G401.6 (cell line): ENCODE measurements around the gene GOLGA1.
"Not testable (repeated sequence)": the region's sequence is repeated elsewhere in the genome, so short reads cannot be mapped to it uniquely, and the experiment has no call there.

Experiments
- FAIRE-seq: peaks from 2 replicates; lab custom pipeline; 2012; peaks lifted over from hg19 to GRCh38; lab: Jason Lieb, UNC

The GOLGA1 gene

DNA sequence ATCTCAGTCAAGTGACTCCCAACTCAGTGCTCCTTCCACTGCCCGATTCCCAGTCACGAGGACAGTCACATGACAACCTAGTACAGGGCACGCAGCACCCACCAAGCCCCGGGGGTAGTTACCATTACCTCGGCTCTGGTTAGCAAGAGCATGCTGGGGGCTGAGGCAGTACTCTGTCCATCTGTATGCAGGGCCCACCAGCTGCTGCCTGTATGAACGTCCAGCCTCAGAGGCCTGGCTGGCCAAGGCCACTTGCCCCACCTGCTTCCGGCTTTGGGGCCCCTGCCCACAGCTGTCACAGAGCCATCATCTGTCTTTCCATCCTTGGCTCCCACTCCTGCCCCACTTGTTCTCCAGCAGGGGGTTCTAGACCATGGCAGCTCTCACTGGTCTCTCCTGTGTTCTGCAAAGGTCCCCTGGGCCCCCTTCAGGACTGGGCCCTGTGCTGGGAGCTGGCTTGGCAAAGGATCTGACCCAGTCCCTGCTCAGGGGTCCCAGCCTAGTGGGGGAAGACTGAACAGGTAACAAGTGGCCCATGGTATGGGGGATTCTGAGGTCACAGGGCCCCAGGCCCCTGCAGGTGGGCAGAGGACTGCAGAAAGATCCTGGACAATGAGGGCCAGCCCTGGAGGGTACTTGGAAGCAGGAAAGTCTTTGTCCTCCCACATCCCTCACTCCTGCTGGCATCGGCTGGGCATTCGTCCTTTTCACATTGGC, 82.4 kb downstream of the GOLGA1 start:
- FAIRE-seq, result no peak

DNA sequence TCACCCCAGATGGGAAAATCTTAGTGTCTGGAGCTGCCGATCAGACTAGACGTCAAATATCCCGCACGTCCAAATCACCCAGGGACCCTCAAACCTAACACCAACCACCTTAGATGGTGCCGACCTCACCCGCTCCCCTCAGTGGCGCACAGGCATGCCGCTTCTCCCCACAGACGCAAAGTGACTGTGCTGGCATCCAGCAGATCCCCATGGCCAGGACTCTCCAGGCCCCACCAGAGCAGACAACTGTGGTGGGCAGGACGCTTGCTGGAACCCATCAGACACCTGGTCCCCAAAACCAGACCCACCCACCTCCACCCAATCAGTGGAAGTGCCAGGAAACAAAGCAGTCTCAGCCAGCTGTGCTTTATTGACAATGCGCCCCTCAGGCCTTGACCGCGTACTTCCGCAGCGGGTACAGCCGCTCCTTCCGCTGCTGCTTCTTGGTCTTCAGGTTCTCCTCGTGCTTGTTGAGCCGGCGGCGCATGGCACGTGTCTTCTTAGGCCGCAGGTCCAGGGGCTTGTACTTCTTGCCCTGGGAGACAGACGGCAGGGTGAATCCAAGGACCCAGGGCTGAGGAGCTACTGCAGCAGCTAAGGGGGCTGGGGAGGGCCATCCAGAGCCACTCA, 83.2 kb downstream of the GOLGA1 start:
- FAIRE-seq, result no peak

DNA sequence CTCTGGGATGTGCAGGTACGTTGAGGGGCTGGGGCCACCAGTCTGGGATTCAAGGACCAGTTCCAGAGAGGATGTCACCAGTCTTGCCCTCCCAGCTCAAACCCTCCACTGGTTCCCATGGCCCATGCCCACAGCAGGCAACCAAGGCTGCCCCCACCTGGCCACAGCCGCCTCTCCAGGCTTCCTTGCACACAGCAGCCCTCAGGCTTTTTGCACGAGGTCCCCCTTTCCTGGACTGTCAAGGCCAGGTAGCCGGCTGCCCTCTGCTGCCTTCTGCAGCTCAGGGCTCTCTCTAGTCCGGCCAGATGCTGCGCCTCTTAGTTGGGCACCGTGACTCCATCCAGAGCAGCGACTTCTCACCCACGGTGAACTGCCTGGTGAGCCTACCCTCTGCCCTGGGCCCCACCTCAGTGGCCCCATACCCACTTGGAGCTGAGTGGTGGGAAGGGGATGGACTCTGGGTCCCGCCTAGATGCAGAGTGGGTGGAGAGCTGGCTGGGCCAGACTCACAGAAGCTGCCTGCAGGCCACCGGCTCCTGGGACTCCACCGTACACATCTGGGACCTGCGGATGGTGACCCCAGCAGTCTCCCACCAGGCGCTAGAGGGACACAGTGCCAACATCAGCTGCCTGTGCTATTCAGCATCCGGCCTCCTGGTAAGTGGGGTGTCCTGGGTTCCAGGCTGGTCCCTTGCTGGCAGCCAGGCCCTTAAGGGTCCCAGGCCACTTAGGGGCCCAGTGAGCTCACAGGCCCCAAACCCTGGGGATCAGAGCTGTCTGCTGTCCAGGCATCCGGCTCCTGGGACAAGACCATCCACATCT, 84.7 kb downstream of the GOLGA1 start:
- peak; percentile 80 for FAIRE-seq

DNA sequence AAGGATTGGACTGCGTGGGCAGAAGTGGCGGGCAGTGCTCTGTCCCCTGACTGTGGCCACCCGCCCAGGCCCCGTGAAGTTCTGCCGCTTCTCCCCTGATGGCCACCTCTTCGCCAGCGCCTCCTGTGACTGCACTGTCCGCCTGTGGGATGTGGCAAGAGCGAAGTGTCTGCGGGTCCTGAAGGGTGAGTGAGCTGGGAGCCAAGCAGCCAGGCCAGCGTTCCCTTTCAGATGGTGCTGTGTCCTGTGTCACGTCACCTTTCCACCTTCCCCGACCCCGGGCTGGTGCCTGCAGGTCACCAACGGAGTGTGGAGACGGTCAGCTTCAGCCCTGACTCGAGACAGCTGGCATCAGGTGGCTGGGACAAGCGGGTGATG, 85.3 kb downstream of the GOLGA1 start:
- FAIRE-seq, result no peak

DNA sequence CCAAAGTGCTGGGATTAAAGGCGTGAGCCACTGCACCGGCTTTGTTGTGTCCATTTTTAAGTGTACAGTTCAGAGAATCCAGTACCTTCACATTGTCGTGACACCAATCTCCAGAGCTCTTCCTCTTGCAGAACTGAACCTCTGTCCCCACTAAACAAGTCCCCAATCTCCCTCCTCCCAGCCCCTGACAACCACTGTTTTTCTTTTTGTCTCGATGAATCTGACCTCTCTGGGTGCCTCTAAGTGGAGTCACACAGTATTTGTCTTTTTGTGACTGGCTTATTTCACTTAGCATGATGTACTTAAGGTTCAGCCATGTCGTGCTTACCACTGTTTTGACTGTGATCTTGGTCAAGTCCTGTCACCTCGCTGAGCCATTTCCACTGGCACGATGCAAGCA, 86.1 kb downstream of the GOLGA1 start:
- no peak for FAIRE-seq

DNA sequence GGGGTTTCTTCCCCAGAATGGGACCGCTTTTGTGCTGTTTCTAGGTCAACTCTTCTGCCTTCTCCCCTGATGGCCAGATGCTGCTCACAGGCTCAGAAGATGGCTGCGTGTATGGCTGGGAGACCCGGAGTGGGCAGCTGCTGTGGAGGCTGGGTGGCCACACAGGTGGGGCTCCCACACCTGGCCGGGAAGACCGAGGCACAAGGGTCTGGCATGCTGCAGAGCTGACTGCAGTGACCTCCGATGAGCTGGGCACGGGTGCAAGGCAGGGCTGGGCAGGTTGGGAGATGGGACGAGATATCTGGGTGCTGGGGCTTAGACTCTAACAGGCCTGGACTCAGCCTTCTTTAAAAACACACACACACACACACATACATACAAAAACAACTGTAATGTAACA, 86.7 kb downstream of the GOLGA1 start:
- no peak for FAIRE-seq

DNA sequence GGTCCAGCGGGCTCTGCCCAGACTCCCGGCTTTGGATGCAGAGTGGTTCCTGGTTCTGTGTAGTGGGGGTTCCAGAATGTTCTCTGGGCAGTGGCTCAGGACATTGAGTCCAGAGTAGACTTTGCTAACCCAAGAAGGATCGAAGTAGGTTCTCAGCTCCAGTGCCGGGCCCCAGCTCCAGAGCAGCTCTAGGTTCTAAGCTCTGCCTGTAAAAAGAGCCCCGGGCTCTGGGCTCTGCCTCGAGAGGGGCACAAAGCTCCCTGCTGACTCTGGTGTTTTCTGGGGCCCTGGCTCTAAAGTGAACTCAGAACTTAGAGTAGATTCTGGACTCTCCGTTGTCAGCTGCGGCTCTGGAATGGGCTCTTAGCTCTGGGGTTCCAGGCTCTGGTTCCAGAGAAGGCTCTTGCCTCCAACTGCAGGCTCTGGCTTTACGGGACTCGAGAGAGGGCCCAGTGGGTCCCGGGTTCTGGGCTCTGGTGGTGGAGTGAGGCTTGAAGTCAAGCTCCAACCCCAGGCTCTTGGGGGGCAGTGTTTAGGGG, 87.2 kb downstream of the GOLGA1 start:
- FAIRE-seq, result no peak

DNA sequence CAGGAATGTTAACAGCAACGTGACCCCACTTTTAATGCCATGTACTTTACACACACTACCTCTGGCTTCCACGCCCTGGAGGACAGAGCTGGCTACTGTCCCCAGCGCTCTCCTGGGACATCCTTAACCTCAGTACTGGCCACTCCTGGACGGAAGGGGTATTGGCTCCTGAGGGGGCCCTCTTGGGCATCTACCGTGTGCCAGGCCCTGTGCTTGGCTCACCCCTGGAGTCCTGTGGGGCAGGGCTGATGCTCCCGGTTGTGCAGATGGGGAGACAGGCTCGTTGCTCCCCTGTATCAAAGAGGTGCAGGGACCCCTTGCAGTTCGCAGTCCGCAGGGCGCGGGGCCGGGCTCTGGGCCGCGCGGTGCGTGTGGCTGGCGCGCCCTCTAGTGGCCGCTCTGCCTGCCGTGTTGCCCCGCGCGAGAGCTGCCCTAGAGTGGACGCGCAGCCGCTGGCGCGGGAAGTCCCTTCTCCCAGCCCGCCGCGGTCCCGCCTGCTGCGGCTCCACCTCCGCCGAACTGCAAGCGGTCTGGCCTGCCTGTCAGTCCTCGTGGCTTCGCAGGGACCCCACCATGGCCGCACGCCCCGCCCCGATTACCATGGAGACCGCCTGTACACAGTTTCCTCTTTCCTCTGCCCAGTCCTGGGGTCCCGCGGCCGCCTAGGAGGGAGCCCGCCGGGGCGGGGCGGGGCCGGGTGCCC, 87.9 kb downstream of the GOLGA1 start, which contains the start of gene WDR38:
TSS of gene WDR38 (plus strand) at position 632 of the 703 bp plus-strand sequence. CDS start 72 bp downstream, outside the sequence.
- FAIRE-seq, result peak; percentile 31

DNA sequence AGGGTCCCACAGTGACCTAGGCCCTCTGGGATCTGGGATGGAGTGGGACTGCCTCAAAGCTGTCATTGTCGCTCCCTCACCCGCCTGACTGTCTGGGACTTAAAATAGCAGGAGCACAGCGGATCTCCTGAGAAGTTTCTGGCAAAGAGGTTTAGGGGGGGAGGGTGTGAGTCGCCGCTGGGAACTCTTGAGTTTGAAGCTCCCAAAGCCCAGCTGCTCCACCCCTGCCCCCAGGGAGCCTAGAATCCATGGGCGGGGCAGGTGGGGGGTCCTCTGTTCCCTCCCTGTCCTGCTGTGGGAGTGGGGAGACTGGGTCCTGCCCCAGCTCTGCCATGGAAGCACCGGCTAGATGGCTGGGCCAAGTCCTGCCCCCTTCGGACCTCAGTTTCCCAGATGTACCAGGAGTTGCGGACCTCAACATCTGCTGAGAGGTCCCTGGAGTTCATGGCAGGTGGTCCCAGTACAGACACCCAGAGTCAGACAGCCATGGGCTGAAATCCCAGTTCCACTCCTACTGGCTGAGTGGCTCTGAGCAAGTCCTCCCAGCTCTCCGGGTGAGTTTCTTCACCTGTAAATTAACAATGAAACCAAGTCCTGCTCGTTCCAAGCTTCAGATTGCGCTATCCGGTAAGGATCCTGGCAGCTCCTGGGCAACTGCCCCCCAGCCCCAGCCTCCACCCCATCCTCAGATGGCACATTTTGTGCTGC, 88.6 kb downstream of the GOLGA1 start:
- no peak for FAIRE-seq

DNA sequence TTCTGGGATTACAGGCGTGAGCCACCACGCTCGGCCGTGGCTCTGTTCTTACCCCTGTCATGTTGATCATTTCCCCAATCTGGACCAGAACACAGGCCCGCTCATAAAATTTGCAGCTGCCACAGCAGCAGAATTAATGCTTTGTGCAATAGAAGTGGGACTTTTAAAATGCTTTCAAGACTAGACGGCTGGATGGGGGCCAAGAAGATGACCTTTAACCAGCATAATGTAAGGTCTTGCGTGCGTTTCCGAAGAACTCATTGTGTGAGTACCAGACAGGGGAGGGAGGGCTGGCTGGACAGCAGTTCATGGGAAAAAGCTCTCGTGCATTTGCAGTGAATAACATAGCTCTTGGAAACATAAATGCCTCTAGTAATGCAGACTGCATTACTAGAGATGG, 91.1 kb downstream of the GOLGA1 start:
- no peak for FAIRE-seq

DNA sequence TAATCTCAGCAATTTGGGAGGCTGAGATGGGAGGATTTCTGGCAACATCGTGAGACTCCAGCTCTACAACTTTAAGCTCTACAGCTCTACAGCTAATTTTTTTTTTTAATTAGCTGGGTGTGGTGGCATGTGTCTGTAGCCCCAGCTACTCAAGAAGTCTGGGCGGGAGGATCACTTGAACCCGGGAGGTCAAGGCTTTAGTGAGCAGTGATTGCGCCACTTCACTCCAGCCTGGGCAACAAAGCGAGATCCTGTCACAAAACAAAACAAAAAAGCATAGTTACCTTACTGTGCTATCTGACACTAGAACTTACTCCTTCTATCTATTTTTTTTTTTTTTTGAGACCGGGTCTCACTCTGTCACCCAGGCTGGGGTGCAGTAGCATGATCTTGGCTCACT, 93.9 kb downstream of the GOLGA1 start:
- no peak for FAIRE-seq

DNA sequence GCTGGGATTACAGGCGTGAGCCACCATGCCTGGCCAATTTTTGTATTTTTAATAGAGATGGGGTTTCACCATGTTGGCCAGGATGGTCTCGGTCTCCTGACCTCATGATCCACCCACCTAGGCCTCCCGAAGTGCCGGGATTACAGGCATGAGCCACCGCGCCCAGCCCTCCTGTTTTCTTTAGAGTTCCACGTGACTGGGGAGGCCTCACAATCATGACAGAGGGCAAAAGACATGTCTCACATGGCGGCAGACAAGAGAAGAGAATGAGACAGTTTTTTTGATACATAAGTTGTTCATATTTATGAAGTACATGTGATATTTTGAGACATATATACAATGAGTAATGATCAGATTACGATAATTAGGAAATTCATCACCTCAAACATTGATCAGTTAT, 94.4 kb downstream of the GOLGA1 start:
- FAIRE-seq, result not testable (repeated sequence)

DNA sequence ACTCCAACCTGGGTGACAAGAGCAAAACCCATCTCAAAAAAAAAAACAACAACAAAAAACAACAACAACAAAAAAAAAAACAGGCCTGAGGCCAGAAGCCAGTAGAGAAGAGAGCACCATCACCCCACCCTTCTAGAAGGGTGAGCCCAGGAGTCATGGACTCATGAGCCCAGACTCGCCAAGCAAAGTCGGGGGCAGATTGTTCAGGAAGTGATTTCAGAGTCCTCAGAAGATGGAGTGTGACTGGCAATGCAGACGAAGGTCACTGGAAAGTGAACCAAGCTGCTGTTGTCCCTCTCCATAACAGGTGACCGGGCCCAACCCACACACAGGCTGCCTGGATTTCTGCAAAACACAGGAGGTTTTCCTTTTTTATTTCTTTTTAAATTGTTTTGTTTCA, 96.6 kb downstream of the GOLGA1 start:
- no peak for FAIRE-seq

DNA sequence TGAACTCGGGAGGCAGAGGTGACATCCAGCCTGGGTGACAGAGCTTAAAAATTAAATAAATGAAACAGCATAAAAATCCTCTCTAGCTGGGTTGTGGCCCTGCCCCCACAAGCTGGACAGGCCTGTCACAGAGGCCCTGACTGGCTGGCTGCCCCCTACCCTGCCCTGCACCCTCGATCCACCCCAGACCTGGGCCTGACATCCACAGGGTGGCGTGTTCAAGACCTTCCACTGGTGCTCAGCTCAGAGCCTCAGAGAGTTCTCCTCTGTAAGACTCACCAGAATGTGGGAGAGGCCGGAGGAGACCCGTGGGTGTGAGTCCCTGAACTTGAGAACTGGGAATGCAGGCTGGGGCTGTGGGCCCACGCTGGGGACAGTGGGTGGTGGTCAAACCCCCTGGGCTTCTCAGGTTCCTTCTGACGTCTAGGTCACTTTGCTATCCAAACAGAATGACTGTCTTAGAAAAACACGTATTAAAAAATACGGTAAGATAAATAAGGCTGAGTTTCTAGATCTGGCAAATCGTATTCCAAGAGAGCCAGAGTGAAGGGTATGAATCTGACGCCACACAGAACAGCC, 97.3 kb downstream of the GOLGA1 start:
- FAIRE-seq, result no peak

DNA sequence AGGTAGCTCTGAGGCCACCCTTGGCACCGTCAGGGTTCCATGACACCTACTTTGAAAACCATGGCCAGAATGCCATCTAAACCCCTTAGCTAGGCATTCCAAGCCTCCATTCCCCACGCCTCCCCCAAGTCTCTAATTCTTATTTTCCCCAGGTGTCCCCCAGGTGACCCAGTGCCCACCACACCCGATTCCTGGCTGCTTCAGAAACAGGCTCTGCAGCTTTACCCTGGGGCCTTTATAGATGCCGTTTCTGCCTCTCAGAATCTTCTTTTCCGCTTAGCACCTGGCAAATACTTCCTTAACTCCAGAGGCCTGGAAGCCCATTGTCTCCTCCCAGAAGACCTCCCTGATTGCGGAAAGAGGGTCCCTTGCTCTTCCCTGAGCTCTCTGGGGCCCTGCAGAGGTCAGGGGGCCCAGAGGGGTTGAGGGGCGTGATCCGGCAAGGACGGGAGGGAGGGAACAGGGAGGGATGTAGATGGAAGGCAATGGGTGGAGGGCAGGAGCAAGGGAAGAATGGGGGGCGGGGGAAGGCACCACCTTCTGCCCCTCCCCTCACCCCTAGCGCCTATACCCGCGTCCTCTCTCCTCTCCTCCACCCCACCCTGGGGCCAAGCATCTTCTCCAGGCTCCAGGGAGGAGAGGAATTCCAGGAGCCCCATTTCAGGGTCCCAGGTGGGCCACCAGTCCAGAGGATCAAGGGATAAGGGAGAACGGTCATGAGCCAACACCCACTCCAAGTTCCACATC, 99.6 kb downstream of the GOLGA1 start:
- FAIRE-seq, result no peak

DNA sequence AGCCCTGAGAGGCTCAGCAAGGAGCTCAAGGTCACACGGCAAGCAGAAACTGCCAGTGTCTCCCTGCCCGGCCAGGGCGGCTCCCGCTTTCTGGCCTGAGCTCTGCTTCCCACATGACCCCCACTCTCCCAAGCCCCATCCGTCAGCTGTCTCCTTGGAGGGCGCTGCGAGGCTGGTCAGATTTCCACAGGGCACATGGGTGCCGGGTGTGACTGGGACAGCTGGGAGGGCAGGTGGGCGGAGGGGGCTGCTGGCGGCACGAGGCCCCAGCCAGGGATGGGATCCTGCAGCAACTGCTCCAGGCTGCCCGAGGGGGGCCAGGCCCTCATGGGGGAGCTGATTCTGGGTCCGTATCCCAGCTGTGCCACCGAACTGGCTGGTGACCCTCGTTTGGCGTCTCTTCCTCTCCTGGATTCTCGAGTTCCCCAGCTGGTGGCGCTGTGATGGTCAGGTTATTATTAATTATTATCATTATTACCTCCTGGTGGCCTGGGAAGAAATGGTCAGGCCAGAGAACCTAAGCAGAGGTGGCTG, 100.5 kb downstream of the GOLGA1 start:
- FAIRE-seq, result no peak

DNA sequence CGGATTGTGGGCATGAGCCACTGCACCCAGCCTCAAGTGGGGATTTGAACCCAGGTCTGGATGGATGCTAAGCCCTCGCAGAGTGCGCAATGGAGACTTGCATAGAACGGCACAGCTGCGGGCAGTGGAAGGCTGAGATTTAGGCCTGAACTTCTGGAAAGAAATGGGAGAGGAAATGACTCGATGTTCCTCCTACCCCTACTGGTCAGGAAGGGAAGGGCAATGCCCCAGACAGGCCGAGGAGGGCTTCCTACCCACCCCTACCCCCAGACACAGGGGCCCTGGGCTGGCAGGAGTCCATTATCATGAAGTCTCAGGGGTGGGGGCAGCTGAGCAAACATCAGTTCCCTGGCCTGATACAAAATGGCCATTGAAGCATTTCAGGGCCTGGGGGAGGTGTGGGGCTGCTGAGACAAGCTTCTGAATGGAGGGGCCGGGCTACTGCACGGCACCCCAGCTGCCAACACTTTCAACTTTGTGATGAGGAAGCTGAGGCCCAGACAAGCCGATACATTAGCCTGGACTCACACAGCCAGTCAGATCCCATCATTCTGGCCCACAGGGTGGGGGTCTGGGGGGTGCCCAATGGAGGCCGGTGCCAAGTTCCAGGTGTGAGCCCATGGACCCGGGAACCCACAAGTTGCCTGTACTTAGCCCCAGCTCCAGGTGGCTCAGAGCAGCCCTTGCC, 101.1 kb downstream of the GOLGA1 start:
- FAIRE-seq, result no peak

DNA sequence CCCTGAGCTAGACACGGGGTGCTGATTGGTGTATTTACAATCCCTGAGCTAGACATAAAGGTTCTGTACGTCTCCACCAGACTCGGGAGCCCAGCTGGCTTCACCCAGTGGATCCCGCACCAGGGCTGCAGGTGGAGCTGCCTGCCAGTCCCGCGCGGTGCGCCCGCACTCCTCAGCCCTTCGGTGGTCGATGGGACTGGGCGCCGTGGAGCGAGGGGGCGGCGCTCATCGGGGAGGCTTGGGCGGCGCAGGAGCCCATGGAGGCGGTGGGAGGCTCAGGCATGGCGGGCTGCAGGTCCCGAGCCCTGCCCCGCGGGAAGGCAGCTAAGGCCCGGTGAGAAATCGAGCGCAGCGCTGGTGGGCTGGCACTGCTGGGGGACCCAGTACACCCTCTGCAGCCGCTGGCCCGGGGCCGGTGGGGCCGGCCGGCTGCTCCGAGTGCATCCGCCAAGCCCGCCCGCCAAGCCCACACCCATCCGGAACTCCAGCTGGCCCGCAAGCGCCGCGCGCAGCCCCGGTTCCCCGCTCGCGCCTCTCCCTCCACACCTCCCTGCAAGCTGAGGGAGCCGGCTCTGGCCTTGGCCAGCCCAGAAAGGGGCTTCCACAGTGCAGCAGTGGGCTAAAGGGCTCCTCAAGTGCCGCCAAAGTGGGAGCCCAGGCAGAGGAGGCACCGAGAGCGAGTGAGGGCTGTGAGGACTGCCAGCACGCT, 102.2 kb downstream of the GOLGA1 start:
- not testable (repeated sequence) for FAIRE-seq

DNA sequence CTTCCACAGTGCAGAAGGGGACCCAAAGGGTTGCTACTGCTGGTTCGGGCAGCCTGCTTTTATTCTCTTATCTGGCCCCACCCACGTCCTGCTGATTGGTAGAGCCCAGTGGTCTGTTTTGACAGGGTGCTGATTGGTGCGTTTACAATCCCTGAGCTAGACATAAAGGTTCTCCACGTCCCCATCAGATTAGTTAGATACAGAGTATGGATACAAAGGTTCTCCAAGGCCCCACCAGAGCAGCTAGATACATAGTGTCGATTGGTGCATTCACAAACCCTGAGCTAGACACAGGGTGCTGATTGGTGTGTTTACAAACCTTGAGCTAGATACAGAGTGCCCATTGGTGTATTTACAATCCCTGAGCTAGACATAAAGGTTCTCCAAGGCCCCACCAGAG, 102.8 kb downstream of the GOLGA1 start:
- not testable (repeated sequence) for FAIRE-seq
